Activated CD4-positive, alpha-beta T cell treated with anti-CD3 and anti-CD28 coated beads, Interleukin-2, amount 10 ng/mL, durations not matched to agents 24 days and 14 days (primary cell): ENCODE results near the gene CHPT1. TPM values are rescaled to one million over a fixed set of nuclear protein-coding genes. Genes with fewer than 3 reads are reported as not detected.
A peak's percentile ranks its signal among the peaks of the same experiment; 100 is the strongest.

ENCODE experiments used
- DNase-seq: peaks from one replicate; pipeline ENCODE4 v3.0.0; 2022
- H3K27ac Mint-ChIP-seq: one replicate; pipeline ENCODE4 v1.8.0; 2022; ENCODE audit warnings: mild to moderate bottlenecking, mixed read lengths
- H3K27me3 Mint-ChIP-seq: one replicate; pipeline ENCODE4 v1.8.0; 2022; ENCODE audit warnings: mixed read lengths
- H3K36me3 Mint-ChIP-seq: one replicate; pipeline ENCODE4 v1.8.0; 2022; ENCODE audit warnings: low read depth, mild to moderate bottlenecking, mixed read lengths
- H3K4me1 Mint-ChIP-seq: one replicate; pipeline ENCODE4 v1.8.0; 2021; ENCODE audit warnings: mixed read lengths
- H3K4me3 Mint-ChIP-seq: one replicate; pipeline ENCODE4 v1.8.0; 2022; ENCODE audit warnings: mild to moderate bottlenecking, moderate library complexity, mixed read lengths
- H3K9me3 Mint-ChIP-seq: one replicate; pipeline ENCODE4 v1.8.0; 2021; ENCODE audit warnings: mixed read lengths
- intact Hi-C: fragments of 100-400 bp; cut with micrococcal nuclease; formaldehyde crosslinking; loops from one replicate; pipeline ENCODE4 v1.15.1; 2023
- total RNA-seq: library from RNA; stranded (reverse); gene quantifications from 2 replicates; pipeline ENCODE4 v1.2.3, GENCODE V29; 2022

The CHPT1 gene
- total RNA-seq, 1 donor from 2014 or later: 13.9 TPM

- H3K4me3 Mint-ChIP-seq: no peak overlapping the region
- intact Hi-C loops: loop anchor here (5.0 kb wide), 2 partner anchors 47 to 137 kb away; partner anchors contain the start of gene GNPTAB
- no peak for DNase-seq
- no peaks in the 10 kb centered on the region for H3K9me3 Mint-ChIP-seq
- H3K4me1 Mint-ChIP-seq: peaks cover 18% of the 10 kb centered on the region
- no peaks in the 10 kb centered on the region for H3K36me3 Mint-ChIP-seq
- no peak overlapping the region for H3K27ac Mint-ChIP-seq
- peaks cover 21% of the 10 kb centered on the region for H3K27me3 Mint-ChIP-seq
These were observed 2.5 kb upstream of the CHPT1 start for GRCh38 chr12:101694986-101695385.

GRCh38 chr12:101695706-101696105 lies 1.7 kb upstream of the CHPT1 start:
- Mint-ChIP-seq H3K27me3 (peaks cover 26% of the 10 kb centered on the region), H3K27ac (no peak overlapping the region), H3K36me3 (no peaks in the 10 kb centered on the region), H3K4me3 (no peak overlapping the region), H3K4me1 (peaks cover 18% of the 10 kb centered on the region), H3K9me3 (no peaks in the 10 kb centered on the region)
- intact Hi-C loops: loop anchor here (2.0 to 5.0 kb wide), 5 partner anchors 23 to 289 kb away; partner anchors contain the start of genes ARL1 and GNPTAB
- no peak for DNase-seq

GRCh38 chr12:101696251-101697196 lies 916 bp upstream of the CHPT1 start:
- Mint-ChIP-seq H3K36me3 (no peaks in the 10 kb centered on the region), H3K4me1 (peaks cover 18% of the 10 kb centered on the region), H3K9me3 (no peaks in the 10 kb centered on the region), H3K27me3 (peaks cover 26% of the 10 kb centered on the region), H3K4me3 (peak overlapping the region; percentile 89), H3K27ac (peak overlapping the region; percentile 62)
- DNase-seq: no peak
- intact Hi-C loops: loop anchor here (2.0 to 5.0 kb wide), 5 partner anchors 24 to 290 kb away; partner anchors contain the start of genes ARL1 and GNPTAB

GRCh38 chr12:101697930-101698799 lies 725 bp downstream of the CHPT1 start:
- Mint-ChIP-seq H3K4me1 (peaks cover 18% of the 10 kb centered on the region), H3K36me3 (no peaks in the 10 kb centered on the region), H3K9me3 (no peaks in the 10 kb centered on the region), H3K27ac (peak overlapping the region; percentile 78), H3K4me3 (peak overlapping the region; percentile 87), H3K27me3 (peaks cover 21% of the 10 kb centered on the region)
- intact Hi-C loops: loop anchor here (2.0 to 5.0 kb wide), 5 partner anchors 25 to 291 kb away; partner anchors contain the start of genes ARL1 and GNPTAB
- no peak for DNase-seq

GRCh38 chr12:101698800-101699347 lies 1.4 kb downstream of the CHPT1 start:
- no peaks in the 10 kb centered on the region for H3K9me3 Mint-ChIP-seq
- no peak for DNase-seq
- intact Hi-C loops: loop anchor here (5.0 kb wide), 2 partner anchors 43 to 133 kb away; partner anchors contain the start of gene GNPTAB
- peaks cover 18% of the 10 kb centered on the region for H3K4me1 Mint-ChIP-seq
- H3K27ac Mint-ChIP-seq: no peak overlapping the region
- H3K27me3 Mint-ChIP-seq: peaks cover 21% of the 10 kb centered on the region
- peak overlapping the region; percentile 87 for H3K4me3 Mint-ChIP-seq
- no peaks in the 10 kb centered on the region for H3K36me3 Mint-ChIP-seq

- Mint-ChIP-seq H3K27ac (no peak overlapping the region), H3K4me3 (no peak overlapping the region), H3K27me3 (peaks cover 18% of the 10 kb centered on the region), H3K4me1 (peaks cover 16% of the 10 kb centered on the region), H3K36me3 (no peaks in the 10 kb centered on the region), H3K9me3 (no peaks in the 10 kb centered on the region)
- intact Hi-C loops: no loop called here
- DNase-seq: no peak
These were observed 2.9 kb downstream of the CHPT1 start for GRCh38 chr12:101700299-101700820.

GRCh38 chr12:101703487-101703886 lies 6.0 kb downstream of the CHPT1 start:
- H3K27me3 Mint-ChIP-seq: peaks cover 18% of the 10 kb centered on the region
- no peaks in the 10 kb centered on the region for H3K36me3 Mint-ChIP-seq
- no peak overlapping the region for H3K27ac Mint-ChIP-seq
- no peak overlapping the region for H3K4me3 Mint-ChIP-seq
- peaks cover 10% of the 10 kb centered on the region for H3K4me1 Mint-ChIP-seq
- intact Hi-C loops: no loop called here
- DNase-seq: no peak
- H3K9me3 Mint-ChIP-seq: no peaks in the 10 kb centered on the region

GRCh38 chr12:101706403-101706802 lies 9.0 kb downstream of the CHPT1 start:
- Mint-ChIP-seq H3K36me3 (no peaks in the 10 kb centered on the region), H3K4me3 (no peak overlapping the region), H3K9me3 (no peaks in the 10 kb centered on the region), H3K4me1 (peaks cover 10% of the 10 kb centered on the region), H3K27ac (no peak overlapping the region), H3K27me3 (peaks cover 2% of the 10 kb centered on the region)
- no peak for DNase-seq
- intact Hi-C loops: no loop called here

- intact Hi-C loops: no loop called here
- Mint-ChIP-seq H3K9me3 (no peaks in the 10 kb centered on the region), H3K27me3 (peaks cover 2% of the 10 kb centered on the region), H3K4me3 (no peak overlapping the region), H3K27ac (no peak overlapping the region), H3K4me1 (peaks cover 10% of the 10 kb centered on the region), H3K36me3 (no peaks in the 10 kb centered on the region)
- no peak for DNase-seq
These were observed 9.8 kb downstream of the CHPT1 start for GRCh38 chr12:101707131-101707782.

GRCh38 chr12:101710288-101710687 lies 12.8 kb downstream of the CHPT1 start:
- intact Hi-C loops: no loop called here

GRCh38 chr12:101713059-101713682 lies 15.7 kb downstream of the CHPT1 start:
- no peak overlapping the region for H3K4me3 Mint-ChIP-seq
- no peak overlapping the region for H3K27ac Mint-ChIP-seq
- no peaks in the 10 kb centered on the region for H3K27me3 Mint-ChIP-seq
- DNase-seq: no peak
- H3K9me3 Mint-ChIP-seq: no peaks in the 10 kb centered on the region
- no peaks in the 10 kb centered on the region for H3K36me3 Mint-ChIP-seq
- peaks cover 6% of the 10 kb centered on the region for H3K4me1 Mint-ChIP-seq
- intact Hi-C loops: no loop called here

More at GRCh38 chr12:101710288-101710687, 12.8 kb downstream of the CHPT1 start:
- Mint-ChIP-seq H3K27me3 (peaks cover 2% of the 10 kb centered on the region), H3K4me1 (peaks cover 10% of the 10 kb centered on the region), H3K4me3 (no peak overlapping the region), H3K27ac (no peak overlapping the region), H3K36me3 (no peaks in the 10 kb centered on the region), H3K9me3 (no peaks in the 10 kb centered on the region)
- DNase-seq: no peak

- DNase-seq: no peak
- no peaks in the 10 kb centered on the region for H3K27me3 Mint-ChIP-seq
- H3K9me3 Mint-ChIP-seq: no peaks in the 10 kb centered on the region
- H3K4me3 Mint-ChIP-seq: no peak overlapping the region
- no peak overlapping the region for H3K27ac Mint-ChIP-seq
- intact Hi-C loops: no loop called here
- peaks cover 6% of the 10 kb centered on the region for H3K4me1 Mint-ChIP-seq
- no peaks in the 10 kb centered on the region for H3K36me3 Mint-ChIP-seq
These were observed 16.5 kb downstream of the CHPT1 start for GRCh38 chr12:101713930-101714329.
